Measurements from ENCODE around the gene MN1.

- no peak for TF ChIP-seq CTCF (conservative IDR thresholded peaks at IDR 0.05 in 1 of 2, IDR thresholded peaks at IDR 0.05 in 1 of 2; ENCODE audit: low read depth in 1 of 2, low read length in 2 of 2)
- no peak for TF ChIP-seq EZH2 (IDR thresholded peaks at IDR 0.05; ENCODE audit: low read length, missing control alignments)
These were observed 12.9 kb downstream of the MN1 start for GRCh38 chr22:27788500-27789288.
